Trophoblast cell (in vitro differentiated cells and primary cell): ENCODE data around the gene ZNF497.

ENCODE experiments used
- DNase-seq, 2 donors: peaks; one replicate each; pipeline ENCODE4 v3.0.0-alpha.2; 2016
- H2AFZ ChIP-seq: 2 replicates; pipeline ENCODE4 v1.6.1; 2013; ENCODE audit warnings: low read length, moderate library complexity, mild to moderate bottlenecking; ENCODE audit not compliant: insufficient read depth, poor library complexity
- H2AK5ac ChIP-seq: 2 replicates; pipeline ENCODE4 v1.6.1; 2013; ENCODE audit warnings: mild to moderate bottlenecking, low read length
- H2BK120ac ChIP-seq: 2 replicates; pipeline ENCODE4 v1.6.1; 2013; ENCODE audit warnings: low read length, mild to moderate bottlenecking, moderate library complexity; ENCODE audit not compliant: insufficient read depth, poor library complexity
- H2BK12ac ChIP-seq: 2 replicates; pipeline ENCODE4 v1.6.1; 2013; ENCODE audit warnings: mild to moderate bottlenecking, low read length, moderate library complexity
- H2BK5ac ChIP-seq: 2 replicates; pipeline ENCODE4 v1.6.1; 2013; ENCODE audit warnings: low read length, low read depth, moderate library complexity, mild to moderate bottlenecking; ENCODE audit not compliant: poor library complexity
- H3K14ac ChIP-seq: 2 replicates; pipeline ENCODE4 v1.6.1; 2013; ENCODE audit warnings: mild to moderate bottlenecking, low read length
- H3K18ac ChIP-seq: 2 replicates; pipeline ENCODE4 v1.6.1; 2013; ENCODE audit warnings: mild to moderate bottlenecking, low read length
- H3K23ac ChIP-seq: 2 replicates; pipeline ENCODE4 v1.6.1; 2013; ENCODE audit warnings: low read length
- H3K27ac ChIP-seq: 2 replicates; pipeline ENCODE4 v1.5.1; 2013; ENCODE audit warnings: low read depth, mild to moderate bottlenecking, inconsistent platforms, low read length, moderate library complexity
- H3K27me3 ChIP-seq: 2 replicates; pipeline ENCODE4 v1.6.1; 2013; ENCODE audit warnings: inconsistent platforms, mild to moderate bottlenecking, low read length, moderate library complexity; ENCODE audit not compliant: insufficient read depth
- H3K36me3 ChIP-seq, 2 experiments: 1 replicate in 1 of 2; 2 replicates in 1 of 2; pipeline ENCODE4 v1.6.1; 2013; ENCODE audit warnings: low read length in 2 of 2, mild to moderate bottlenecking in 2 of 2, moderate library complexity in 1 of 2; ENCODE audit not compliant: insufficient read depth in 2 of 2, control insufficient read depth in 1 of 2
- H3K4ac ChIP-seq: 2 replicates; pipeline ENCODE4 v1.6.1; 2013; ENCODE audit warnings: low read depth, mild to moderate bottlenecking, low read length, moderate library complexity
- H3K4me1 ChIP-seq, 2 experiments: 1 replicate in 1 of 2; 2 replicates in 1 of 2; pipeline ENCODE4 v1.6.1; 2013; ENCODE audit warnings: low read length in 2 of 2, mild to moderate bottlenecking in 2 of 2, moderate library complexity in 1 of 2; ENCODE audit not compliant: insufficient read depth in 2 of 2, control insufficient read depth in 1 of 2
- H3K4me2 ChIP-seq: 2 replicates; pipeline ENCODE4 v1.6.1; 2013; ENCODE audit warnings: inconsistent platforms, mild to moderate bottlenecking, low read length, moderate library complexity
- H3K4me3 ChIP-seq: 2 replicates; pipeline ENCODE4 v1.5.1; 2013; ENCODE audit warnings: mild to moderate bottlenecking, low read depth, low read length, inconsistent platforms
- H3K79me1 ChIP-seq: one replicate; pipeline ENCODE4 v1.6.1; 2013; ENCODE audit warnings: low read length
- H3K79me2 ChIP-seq: 2 replicates; pipeline ENCODE4 v1.6.1; 2013; ENCODE audit warnings: low read length, mild to moderate bottlenecking; ENCODE audit not compliant: control insufficient read depth, insufficient read depth, poor library complexity
- H3K9ac ChIP-seq: 2 replicates; pipeline ENCODE4 v1.6.1; 2013; ENCODE audit warnings: mild to moderate bottlenecking, low read length
- H3K9me3 ChIP-seq: 2 replicates; pipeline ENCODE4 v1.6.1; 2013; ENCODE audit warnings: low read depth, mild to moderate bottlenecking, control low read depth, inconsistent platforms, low read length; ENCODE audit not compliant: insufficient read depth
- H4K12ac ChIP-seq: 2 replicates; pipeline ENCODE4 v1.6.1; 2013; ENCODE audit warnings: low read depth, mild to moderate bottlenecking, low read length, moderate library complexity
- H4K8ac ChIP-seq: 2 replicates; pipeline ENCODE4 v1.6.1; 2013; ENCODE audit warnings: low read depth, mild to moderate bottlenecking, low read length, moderate library complexity
- H4K91ac ChIP-seq: one replicate; pipeline ENCODE4 v1.6.1; 2013; ENCODE audit warnings: low read depth, mild to moderate bottlenecking, low read length, moderate library complexity
- WGBS: extraction: QIAGEN DNeasy Blood & Tissue Kit; methylation state at CpG from one replicate; pipeline ENCODE4 v1.1.7; 2013; ENCODE audit warnings: missing lambda C conversion rate; ENCODE audit not compliant: insufficient read length, insufficient coverage; ENCODE audit errors: extremely low coverage; 5-methylcytosine and 5-hydroxymethylcytosine counted together

Gene ZNF497

GRCh38 chr19:58332697-58333096, 29.9 kb downstream of the ZNF497 start:
- WGBS: no CpG with 5 or more reads among the region's 1 CpG
- Histone ChIP-seq H2AK5ac (no peak overlapping the region), H3K27me3 (no peaks in the 10 kb centered on the region), H3K14ac (no peak overlapping the region), H3K27ac (no peak overlapping the region), H3K4me1 (peaks cover 0 to 3% of the 10 kb centered on the region in 2 experiments), H3K4me2 (no peak overlapping the region), H2AFZ (no peak overlapping the region), H2BK5ac (no peak overlapping the region), H3K9me3 (peaks cover under 1% of the 10 kb centered on the region), H3K9ac (no peak overlapping the region), H3K23ac (no peak overlapping the region), H4K12ac (no peak overlapping the region), H3K4me3 (no peak overlapping the region), H3K79me2 (no peaks in the 10 kb centered on the region), H3K36me3 (peaks cover 12 to 24% of the 10 kb centered on the region in 2 experiments), H4K8ac (no peak overlapping the region), H3K18ac (no peak overlapping the region), H2BK12ac (no peak overlapping the region), H3K79me1 (no peaks in the 10 kb centered on the region), H2BK120ac (no peak overlapping the region), H4K91ac (no peak overlapping the region), H3K4ac (no peak overlapping the region)
- no peak for DNase-seq

GRCh38 chr19:58330458-58330857, 32.1 kb downstream of the ZNF497 start:
- no CpG with 5 or more reads among the region's 4 CpGs for whole genome bisulfite sequencing
- H3K4me3 ChIP-seq: no peak overlapping the region
- no peak overlapping the region for H4K91ac ChIP-seq

GRCh38 chr19:58328999-58329398, 33.6 kb downstream of the ZNF497 start:
- H2BK5ac ChIP-seq: no peak overlapping the region
- peaks cover 0 to 9% of the 10 kb centered on the region in 2 experiments for H3K4me1 ChIP-seq
- no peak overlapping the region for H3K27ac ChIP-seq
- H3K23ac ChIP-seq: no peak overlapping the region
- no peaks in the 10 kb centered on the region for H3K9me3 ChIP-seq
- no peak overlapping the region for H2AK5ac ChIP-seq
- no peaks in the 10 kb centered on the region for H3K36me3 ChIP-seq
- no peak overlapping the region for H3K4ac ChIP-seq
- H3K27me3 ChIP-seq: no peaks in the 10 kb centered on the region
- H2BK12ac ChIP-seq: no peak overlapping the region
- H4K12ac ChIP-seq: no peak overlapping the region
- H2AFZ ChIP-seq: no peak overlapping the region
- H4K91ac ChIP-seq: no peak overlapping the region
- DNase-seq: no peak
- H2BK120ac ChIP-seq: no peak overlapping the region
- H3K9ac ChIP-seq: no peak overlapping the region
- no peak overlapping the region for H3K4me3 ChIP-seq
- peaks cover 9% of the 10 kb centered on the region for H3K79me2 ChIP-seq
- no peak overlapping the region for H3K14ac ChIP-seq
- peaks cover 5% of the 10 kb centered on the region for H3K79me1 ChIP-seq
- H3K18ac ChIP-seq: no peak overlapping the region
- WGBS: no CpG with 5 or more reads among the region's 10 CpGs
- no peak overlapping the region for H3K4me2 ChIP-seq
- H4K8ac ChIP-seq: no peak overlapping the region

More at GRCh38 chr19:58330458-58330857, 32.1 kb downstream of the ZNF497 start:
- no peak overlapping the region for H3K4ac ChIP-seq
- no peak overlapping the region for H3K27ac ChIP-seq
- peaks cover 0 to 9% of the 10 kb centered on the region in 2 experiments for H3K4me1 ChIP-seq
- no peak overlapping the region for H2AK5ac ChIP-seq
- H3K23ac ChIP-seq: no peak overlapping the region
- H3K9me3 ChIP-seq: no peaks in the 10 kb centered on the region
- no peaks in the 10 kb centered on the region for H3K27me3 ChIP-seq
- H2BK12ac ChIP-seq: no peak overlapping the region
- H3K18ac ChIP-seq: no peak overlapping the region
- peaks cover 5% of the 10 kb centered on the region for H3K79me1 ChIP-seq
- no peak overlapping the region for H4K12ac ChIP-seq
- peak overlapping the region; percentile 5 for H3K9ac ChIP-seq
- no peak for DNase-seq
- peaks cover 6 to 8% of the 10 kb centered on the region in 2 experiments for H3K36me3 ChIP-seq
- H3K79me2 ChIP-seq: peaks cover 9% of the 10 kb centered on the region
- no peak overlapping the region for H4K8ac ChIP-seq
- no peak overlapping the region for H3K14ac ChIP-seq
- H2BK120ac ChIP-seq: no peak overlapping the region
- no peak overlapping the region for H3K4me2 ChIP-seq
- H2AFZ ChIP-seq: no peak overlapping the region
- no peak overlapping the region for H2BK5ac ChIP-seq

GRCh38 chr19:58326914-58327726, 35.4 kb downstream of the ZNF497 start, which contains the start of gene ZSCAN22:
Gene ZSCAN22 (plus strand): TSS chr19:58326994. CDS start chr19:58334803, 7,809 bp downstream.
- H3K79me1 ChIP-seq: peaks cover 5% of the 10 kb centered on the region
- H2BK5ac ChIP-seq: peak within 1 kb of the TSS; percentile 18
- peaks cover 9% of the 10 kb centered on the region for H3K79me2 ChIP-seq
- H3K4me1 ChIP-seq: peaks cover 0 to 9% of the 10 kb centered on the region in 2 experiments
- H3K4me2 ChIP-seq: peak within 1 kb of the TSS; percentile 85
- H3K27me3 ChIP-seq: no peaks in the 10 kb centered on the region
- DNase-seq: peak; percentile 97 to 98
- H3K4me3 ChIP-seq: peak within 1 kb of the TSS; percentile 92
- H3K36me3 ChIP-seq: no peaks in the 10 kb centered on the region
- peak within 1 kb of the TSS; percentile 26 for H3K18ac ChIP-seq
- peak within 1 kb of the TSS; percentile 88 for H4K8ac ChIP-seq
- no peak within 1 kb of the TSS for H3K23ac ChIP-seq
- peak within 1 kb of the TSS; percentile 95 for H3K9ac ChIP-seq
- H4K12ac ChIP-seq: peak within 1 kb of the TSS; percentile 59
- no CpG with 5 or more reads among the region's 62 CpGs for WGBS
- peak within 1 kb of the TSS; percentile 47 for H3K4ac ChIP-seq
- H3K14ac ChIP-seq: peak within 1 kb of the TSS; percentile 89
- H2BK120ac ChIP-seq: peak within 1 kb of the TSS; percentile 13
- H2AK5ac ChIP-seq: peak within 1 kb of the TSS; percentile 4
- peak within 1 kb of the TSS; percentile 61 for H4K91ac ChIP-seq
- peak within 1 kb of the TSS; percentile 88 for H2AFZ ChIP-seq
- peaks cover 2% of the 10 kb centered on the region for H3K9me3 ChIP-seq
- H3K27ac ChIP-seq: peak within 1 kb of the TSS; percentile 25
- no peak within 1 kb of the TSS for H2BK12ac ChIP-seq
